IMR-90 (cell line): ENCODE measurements around the gene TMC8. TPM values are rescaled to one million over a fixed set of nuclear protein-coding genes. Genes with fewer than 3 reads are reported as not detected.
"Not testable (repeated sequence)": the region's sequence is repeated elsewhere in the genome, so short reads cannot be mapped to it uniquely, and the experiment has no call there.

Experiments
- ATAC-seq: fragments of 200-7000 bp; cut with Tn5 transposase; 2 replicates; pipeline ENCODE4 v1.9.1; 2020; ENCODE audit warnings: low read depth, mild to moderate bottlenecking, moderate library complexity
- BruUV-seq: library from RNA; stranded (reverse); fragments of 400-500 nt; replicated peaks from 2 replicates; lab custom pipeline; 2021; lab: Mats Ljungman, UMichigan
- CTCF ChIA-PET: fragments of 300-600 bp; formaldehyde crosslinking; extraction: SDS; loops from one replicate; lab custom pipeline; 2021; ENCODE audit warnings: antibody characterized with exemption; lab: Yijun Ruan, JAX
- POLR2A ChIA-PET: fragments of 300-600 bp; sonication (Branson Sonifier 250); formaldehyde crosslinking; loops from one replicate; lab custom pipeline; 2022; ENCODE audit warnings: antibody characterized with exemption; ENCODE audit not compliant: unreplicated experiment; lab: Charles Lee
- DNase-seq: peaks from one replicate; pipeline ENCODE4 v3.0.0; 2013
- H2AFZ ChIP-seq: replicated peaks from 2 replicates; pipeline ENCODE3; 2013; ENCODE audit warnings: low read length, mild to moderate bottlenecking; ENCODE audit not compliant: poor library complexity
- H2AK5ac ChIP-seq: 2 replicates; pipeline ENCODE4 v1.6.1; 2013; ENCODE audit warnings: low read depth, low read length, inconsistent platforms
- H2AK9ac ChIP-seq: replicated peaks from 2 replicates; pipeline ENCODE3; 2013; ENCODE audit warnings: mild to moderate bottlenecking, low read depth, low read length, moderate library complexity; ENCODE audit not compliant: poor library complexity
- H2BK120ac ChIP-seq: 2 replicates; pipeline ENCODE4 v1.6.1; 2013; ENCODE audit warnings: low read depth, low read length, inconsistent platforms
- H2BK15ac ChIP-seq: 3 replicates; pipeline ENCODE4 v1.6.1; 2013; ENCODE audit warnings: low read depth, low read length, inconsistent platforms
- H2BK20ac ChIP-seq: 2 replicates; pipeline ENCODE4 v1.6.1; 2013; ENCODE audit warnings: low read depth, mild to moderate bottlenecking, inconsistent platforms, low read length, moderate library complexity
- H2BK5ac ChIP-seq: 2 replicates; pipeline ENCODE4 v1.6.1; 2013; ENCODE audit warnings: mild to moderate bottlenecking, low read depth, low read length, inconsistent platforms; ENCODE audit not compliant: poor library complexity, severe bottlenecking
- H3K14ac ChIP-seq: replicated peaks from 2 replicates; pipeline ENCODE4 v1.6.1; 2013; ENCODE audit warnings: low read depth, low read length, inconsistent platforms
- H3K18ac ChIP-seq: 2 replicates; pipeline ENCODE4 v1.6.1; 2013; ENCODE audit warnings: low read depth, low read length, control low read depth
- H3K23ac ChIP-seq: 2 replicates; pipeline ENCODE4 v1.6.1; 2013; ENCODE audit warnings: low read depth, low read length, inconsistent platforms
- H3K27ac ChIP-seq: 2 replicates; pipeline ENCODE4 v1.5.1; 2013; ENCODE audit warnings: mild to moderate bottlenecking, control low read depth, low read length; ENCODE audit not compliant: insufficient read depth
- H3K27me3 ChIP-seq: 2 replicates; pipeline ENCODE4 v1.6.1; 2013; ENCODE audit warnings: low read length; ENCODE audit not compliant: control insufficient read depth, insufficient read depth
- H3K36me3 ChIP-seq: 2 replicates; pipeline ENCODE4 v1.6.1; 2013; ENCODE audit warnings: low read length, mixed read lengths; ENCODE audit not compliant: control insufficient read depth, insufficient read depth
- H3K4ac ChIP-seq: 2 replicates; pipeline ENCODE4 v1.6.1; 2013; ENCODE audit warnings: low read depth, low read length, inconsistent platforms
- H3K4me1 ChIP-seq: 2 replicates; pipeline ENCODE4 v1.6.1; 2013; ENCODE audit warnings: low read length, mixed read lengths; ENCODE audit not compliant: control insufficient read depth, insufficient read depth
- H3K4me2 ChIP-seq: 2 replicates; pipeline ENCODE4 v1.6.1; 2013; ENCODE audit warnings: low read depth, mild to moderate bottlenecking, control low read depth, low read length, moderate library complexity
- H3K4me3 ChIP-seq: 2 replicates; pipeline ENCODE4 v1.5.1; 2013; ENCODE audit warnings: low read depth, mild to moderate bottlenecking, control low read depth, low read length, moderate library complexity; ENCODE audit not compliant: insufficient read depth
- H3K56ac ChIP-seq: 2 replicates; pipeline ENCODE4 v1.6.1; 2013; ENCODE audit warnings: low read length, inconsistent platforms; ENCODE audit not compliant: insufficient read depth; ENCODE audit errors: extremely low read depth
- H3K79me1 ChIP-seq, 2 experiments: 2 replicates each; pipeline ENCODE4 v1.6.1; 2013; ENCODE audit warnings: low read length in 2 of 2, inconsistent platforms in 1 of 2, low read depth in 1 of 2
- H3K9ac ChIP-seq: 2 replicates; pipeline ENCODE4 v1.6.1; 2013; ENCODE audit warnings: low read depth, low read length, control low read depth
- H3K9me1 ChIP-seq: 2 replicates; pipeline ENCODE4 v1.6.1; 2013; ENCODE audit warnings: low read length, inconsistent platforms; ENCODE audit not compliant: insufficient read depth
- H3K9me3 ChIP-seq: 2 replicates; pipeline ENCODE4 v1.6.1; 2013; ENCODE audit warnings: low read length; ENCODE audit not compliant: control insufficient read depth, insufficient read depth
- H4K20me1 ChIP-seq: 2 replicates; pipeline ENCODE4 v1.6.1; 2013; ENCODE audit warnings: low read length, inconsistent platforms; ENCODE audit not compliant: insufficient read depth
- H4K5ac ChIP-seq: 2 replicates; pipeline ENCODE4 v1.6.1; 2013; ENCODE audit warnings: mild to moderate bottlenecking, low read depth, low read length, control low read depth
- H4K8ac ChIP-seq, 2 experiments: 2 replicates each; pipeline ENCODE4 v1.6.1; 2013; ENCODE audit warnings: low read depth in 2 of 2, low read length in 2 of 2, control low read depth in 1 of 2, inconsistent platforms in 1 of 2
- H4K91ac ChIP-seq: 2 replicates; pipeline ENCODE4 v1.6.1; 2013; ENCODE audit warnings: low read depth, low read length, inconsistent platforms; ENCODE audit not compliant: insufficient read depth
- MAFK ChIP-seq: IDR thresholded peaks from 2 replicates; pipeline ENCODE4 v1.6.1; 2012; ENCODE audit warnings: low read depth, low read length, improper control_type of control experiment
- WGBS, 2 experiments: methylation state at CpG; one replicate each; pipeline versions ENCODE4 v1.1.5 to v1.1.7; 2013; ENCODE audit warnings: missing lambda C conversion rate in 2 of 2; ENCODE audit not compliant: insufficient read length in 1 of 2; ENCODE audit errors: extremely low coverage in 2 of 2; 5-methylcytosine and 5-hydroxymethylcytosine counted together
- dilution Hi-C: fragments of 300-500 bp; cut with HindIII; formaldehyde crosslinking; loops from one replicate; pipeline ENCODE4 v1.14.3; 2018; ENCODE audit warnings: low sequenced_read_pairs; ENCODE audit not compliant: unreplicated experiment
- in situ Hi-C: fragments of 300-500 bp; cut with MboI; formaldehyde crosslinking; loops from 3 replicates; pipeline ENCODE4 v1.14.3; 2019; ENCODE audit warnings: low sequenced_read_pairs, inconsistent platforms, mixed read lengths
- intact Hi-C: fragments of 100-400 bp; cut with micrococcal nuclease; formaldehyde crosslinking; loops from 2 replicates; pipeline ENCODE4 v1.10.0; 2022
- polyA plus RNA-seq, 3 experiments: library from polyadenylated mRNA; depleted of rRNA; stranded (reverse); fragments of >200 nt; gene quantifications; 2 replicates each; pipeline ENCODE4 v1.2.3, GENCODE V29; 2012; ENCODE audit warnings: low replicate concordance in 1 of 3
- total RNA-seq: library from RNA; depleted of rRNA; stranded (reverse); fragments of >200 nt; gene quantifications from 2 replicates; pipeline ENCODE4 v1.2.3, GENCODE V29; 2012

The TMC8 gene
- total and polyA plus RNA-seq, 2 of the 4 experiments (the other 2 are of a cell fraction): not detected

GRCh38 chr17:78114831-78115723, 15.5 kb upstream of the TMC8 start (continued):
- no peak for TF ChIP-seq MAFK

- POLR2A ChIA-PET, CTCF ChIA-PET: not testable (repeated sequence)
- in situ Hi-C loops: loop anchor here (10.0 kb wide), 2 partner anchors 129 to 309 kb away; no protein-coding TSS in a partner anchor
Observed at GRCh38 chr17:78115803-78116202, 14.8 kb upstream of the TMC8 start.

More at GRCh38 chr17:78115803-78116202, 14.8 kb upstream of the TMC8 start:
- H3K56ac ChIP-seq, H3K14ac ChIP-seq, H2AK5ac ChIP-seq, H4K91ac ChIP-seq, intact Hi-C loops, H3K9me1 ChIP-seq, H3K9ac ChIP-seq, H3K4ac ChIP-seq, BruUV-seq, H2BK15ac ChIP-seq, H4K5ac ChIP-seq, H3K4me3 ChIP-seq, DNase-seq, H2AFZ ChIP-seq, H3K36me3 ChIP-seq, H2AK9ac ChIP-seq, H2BK20ac ChIP-seq, H3K18ac ChIP-seq, H3K4me1 ChIP-seq, dilution Hi-C loops, H3K9me3 ChIP-seq, H3K27ac ChIP-seq, H2BK5ac ChIP-seq, H2BK120ac ChIP-seq, H4K20me1 ChIP-seq, H3K79me1 ChIP-seq, H4K8ac ChIP-seq, H3K23ac ChIP-seq, ATAC-seq, H3K4me2 ChIP-seq: not testable (repeated sequence)
- WGBS, 2 experiments: 95% methylated on average over 7 of the region's 18 CpGs; no CpG with 5 or more reads in 1 of the 2 experiments
- H3K27me3 ChIP-seq: peaks cover 12% of the 10 kb centered on the region; the same call in 1 of the 2 replicates
